Natural killer cell (primary cell): Measurements from ENCODE around the gene RAB33A. TPM values are rescaled to one million over a fixed set of nuclear protein-coding genes. Genes with fewer than 3 reads are reported as not detected.

Experiments used
- ATAC-seq, 3 donors: fragments of 150-1000 bp in 2 of 3; fragments of 200-7000 bp in 1 of 3; cut with Tn5 transposase; 1 replicate in 1 of 3; 2 replicates in 2 of 3; pipeline ENCODE4 v1.10.0; 2021; ENCODE audit warnings: mild to moderate bottlenecking in 2 of 3, moderate library complexity in 2 of 3
- DNase-seq, 2 donors: peaks; one replicate each; pipeline versions ENCODE4 v3.0.0 to v3.0.0-alpha.2; 2013 to 2021; ENCODE audit warnings: mixed read lengths in 1 of 2
- H3K27ac ChIP-seq: one replicate; pipeline ENCODE4 v1.5.1; 2013; ENCODE audit warnings: mild to moderate bottlenecking, low read length
- H3K27me3 ChIP-seq: one replicate; pipeline ENCODE4 v1.6.1; 2013; ENCODE audit warnings: low read length; ENCODE audit not compliant: control insufficient read depth, insufficient read depth
- H3K36me3 ChIP-seq: one replicate; pipeline ENCODE4 v1.6.1; 2013; ENCODE audit warnings: low read length; ENCODE audit not compliant: control insufficient read depth, insufficient read depth
- H3K4me1 ChIP-seq: one replicate; pipeline ENCODE4 v1.6.1; 2013; ENCODE audit warnings: low read length; ENCODE audit not compliant: control insufficient read depth, insufficient read depth
- H3K4me3 ChIP-seq: one replicate; pipeline ENCODE4 v1.5.1; 2013; ENCODE audit warnings: low read length
- H3K9me3 ChIP-seq: one replicate; pipeline ENCODE4 v1.6.1; 2013; ENCODE audit warnings: low read length; ENCODE audit not compliant: control insufficient read depth, insufficient read depth
- H3K27ac Mint-ChIP-seq, 2 donors: one replicate each; pipeline ENCODE4 v1.8.0; 2022; ENCODE audit warnings: mild to moderate bottlenecking in 2 of 2, mixed read lengths in 2 of 2, moderate library complexity in 1 of 2
- H3K27me3 Mint-ChIP-seq, 2 donors: one replicate each; pipeline ENCODE4 v1.8.0; 2022; ENCODE audit warnings: low read depth in 2 of 2, mixed read lengths in 2 of 2
- H3K36me3 Mint-ChIP-seq: one replicate; pipeline ENCODE4 v1.8.0; 2022; ENCODE audit warnings: mixed read lengths
- H3K4me1 Mint-ChIP-seq, 2 donors: one replicate each; pipeline ENCODE4 v1.8.0; 2022; ENCODE audit warnings: mixed read lengths in 2 of 2
- H3K4me3 Mint-ChIP-seq: one replicate; pipeline ENCODE4 v1.8.0; 2022; ENCODE audit warnings: mild to moderate bottlenecking, moderate library complexity, mixed read lengths
- H3K9me3 Mint-ChIP-seq, 2 donors: one replicate each; pipeline ENCODE4 v1.8.0; 2022; ENCODE audit warnings: mixed read lengths in 2 of 2
- CTCF ChIP-seq: fragments of 200-600 bp; IDR thresholded peaks from one replicate; pipeline ENCODE4 v1.8.0; 2022; ENCODE audit warnings: antibody characterized with exemption
- WGBS: methylation state at CpG from one replicate; pipeline ENCODE4 v1.1.7; 2013; ENCODE audit warnings: missing lambda C conversion rate; ENCODE audit not compliant: insufficient coverage; 5-methylcytosine and 5-hydroxymethylcytosine counted together
- intact Hi-C: fragments of 100-400 bp; cut with micrococcal nuclease; formaldehyde crosslinking; loops from one replicate; pipeline ENCODE4 v1.14.2; 2022
- total RNA-seq, 4 donors: library from RNA; stranded (reverse); fragments of 120-200 nt in 1 of 4; gene quantifications; one replicate each; pipeline versions ENCODE4 v1.2.3 to v1.2.4, GENCODE V29; 2013 to 2022

Gene RAB33A
- total RNA-seq, 3 donors from 2014 or later (not counting 1 experiment from before 2014, with no cell fraction given), result 3.2 to 4.4 (median 4.4) TPM

- DNase-seq (no peak), ATAC-seq (no peak)
- H3K27me3 Mint-ChIP-seq, result peaks cover 0 to 5% of the 10 kb centered on the region in 2 donors
- H3K4me1 Mint-ChIP-seq, result no peaks in the 10 kb centered on the region
- no peaks in the 10 kb centered on the region for H3K9me3 ChIP-seq
- intact Hi-C loops, result loop anchor here (10.0 kb wide), 1 partner anchor 592 kb away; no protein-coding TSS in a partner anchor
- no peaks in the 10 kb centered on the region for H3K27me3 ChIP-seq
- H3K4me3 ChIP-seq, result no peak overlapping the region
- H3K36me3 Mint-ChIP-seq, result no peaks in the 10 kb centered on the region
- no peaks in the 10 kb centered on the region for H3K36me3 ChIP-seq
- WGBS, result 90% methylated on average over 4 of the region's 7 CpGs
- no peak overlapping the region for H3K27ac Mint-ChIP-seq
- no peak overlapping the region for H3K27ac ChIP-seq
- no peaks in the 10 kb centered on the region for H3K9me3 Mint-ChIP-seq
- no peak for TF ChIP-seq CTCF
- no peaks in the 10 kb centered on the region for H3K4me1 ChIP-seq
- no peak overlapping the region for H3K4me3 Mint-ChIP-seq
These were observed 24.7 kb downstream of the RAB33A start for GRCh38 chrX:130196466-130196865.

- no peak overlapping the region for H3K27ac Mint-ChIP-seq
- H3K4me3 ChIP-seq, result no peak overlapping the region
- no peaks in the 10 kb centered on the region for H3K27me3 ChIP-seq
- no peaks in the 10 kb centered on the region for H3K9me3 ChIP-seq
- H3K4me1 Mint-ChIP-seq, result no peaks in the 10 kb centered on the region
- no peak overlapping the region for H3K27ac ChIP-seq
- no peaks in the 10 kb centered on the region for H3K36me3 ChIP-seq
- H3K4me3 Mint-ChIP-seq, result no peak overlapping the region
- no peaks in the 10 kb centered on the region for H3K36me3 Mint-ChIP-seq
- WGBS, result 88% methylated on average over 5 of the region's 5 CpGs
- TF ChIP-seq CTCF, result no peak
- peaks cover 0 to 5% of the 10 kb centered on the region in 2 donors for H3K27me3 Mint-ChIP-seq
- no peaks in the 10 kb centered on the region for H3K4me1 ChIP-seq
- ATAC-seq (no peak), DNase-seq (no peak)
- no peaks in the 10 kb centered on the region for H3K9me3 Mint-ChIP-seq
- intact Hi-C loops, result loop anchor here (10.0 kb wide), 1 partner anchor 593 kb away; no protein-coding TSS in a partner anchor
These were observed 25.7 kb downstream of the RAB33A start for GRCh38 chrX:130197464-130197863.

GRCh38 chrX:130204647-130205046 is 32.9 kb downstream of the RAB33A start:
- TF ChIP-seq CTCF, result no peak
- 100% methylated on average over 1 of the region's 1 CpG for WGBS
- intact Hi-C loops, result no loop called here

More at GRCh38 chrX:130204647-130205046, 32.9 kb downstream of the RAB33A start:
- no peak overlapping the region for H3K27ac ChIP-seq
- no peak for DNase-seq
- no peak overlapping the region for H3K4me3 ChIP-seq
- H3K36me3 ChIP-seq, result no peaks in the 10 kb centered on the region
- Mint-ChIP-seq H3K27ac (no peak overlapping the region), H3K9me3 (no peaks in the 10 kb centered on the region), H3K36me3 (no peaks in the 10 kb centered on the region), H3K4me3 (no peak overlapping the region), H3K4me1 (no peaks in the 10 kb centered on the region), H3K27me3 (no peaks in the 10 kb centered on the region)
- no peaks in the 10 kb centered on the region for H3K27me3 ChIP-seq
- no peak for ATAC-seq
- H3K9me3 ChIP-seq, result no peaks in the 10 kb centered on the region
- H3K4me1 ChIP-seq, result no peaks in the 10 kb centered on the region
